ENCODE measurements around the gene ZNF138.

DNA sequence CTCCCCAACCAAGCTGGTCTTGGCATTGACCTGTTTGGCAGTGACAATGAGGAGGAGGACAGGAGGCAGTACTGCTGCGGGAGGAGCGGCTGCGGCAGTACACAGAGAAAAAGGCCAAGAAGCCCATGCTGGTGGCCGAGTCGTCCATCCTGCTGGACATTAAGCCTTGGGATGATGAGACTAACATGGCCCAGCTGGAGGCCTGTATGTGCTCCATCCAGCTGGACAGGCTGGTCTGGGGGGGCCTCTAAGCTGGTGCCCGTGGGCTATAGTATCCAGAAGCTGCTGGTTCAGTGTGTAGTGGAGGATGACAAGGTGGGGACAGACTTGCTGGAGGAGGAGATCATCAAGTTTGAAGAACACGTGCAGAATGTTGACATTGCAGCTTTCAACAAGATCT lies 69.7 kb downstream of the ZNF138 start:
- TF ChIP-seq CTCF (IDR thresholded peaks at IDR 0.05) (no peak), EZH2 (IDR thresholded peaks at IDR 0.05) (no peak)
